Measurements from ENCODE around the gene COL23A1. TPM values are rescaled to one million over a fixed set of nuclear protein-coding genes. Genes with fewer than 3 reads are reported as not detected.

The COL23A1 gene
- total RNA-seq (2014; rRNA removed; shearing (Covaris generic)) = 21.7 and 27.1 TPM in 2 replicates

DNA sequence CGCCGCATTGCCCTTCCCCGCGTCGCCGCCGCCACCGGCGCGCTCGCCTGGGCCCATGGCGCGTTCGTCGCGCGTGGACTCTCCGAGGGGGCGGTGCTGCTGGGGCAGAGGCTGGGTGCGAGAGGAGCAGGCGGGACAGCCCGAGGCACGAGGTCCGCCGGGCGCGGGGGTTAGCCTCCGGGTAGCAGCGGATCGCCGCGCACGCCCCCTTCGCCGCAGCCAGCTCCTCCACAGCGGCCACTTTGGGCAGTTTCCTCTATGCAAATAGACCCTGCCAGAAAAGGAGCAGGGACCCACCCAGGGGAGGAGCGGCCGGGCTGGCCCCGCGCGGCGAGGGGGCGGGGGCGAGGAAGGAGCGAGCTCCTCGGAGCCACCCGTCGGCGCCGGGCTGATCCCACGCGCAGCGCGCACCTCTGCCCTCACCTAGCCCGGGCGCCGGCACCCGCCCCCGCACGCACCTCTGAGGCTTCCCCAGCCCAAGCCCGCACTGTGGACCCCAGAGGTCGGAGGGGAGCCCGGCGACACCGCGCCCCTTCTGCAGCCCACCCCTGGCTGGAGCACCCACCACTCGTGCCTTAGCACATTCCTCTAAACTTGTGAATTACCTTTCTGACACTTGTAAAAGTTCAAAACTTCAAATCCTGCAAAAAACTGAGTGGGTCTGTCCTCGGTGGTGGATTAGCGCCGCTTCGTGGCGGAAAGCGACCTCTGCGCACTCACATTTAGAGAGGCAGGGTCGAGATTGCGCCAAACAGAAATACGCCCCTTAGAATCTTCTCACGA, at the start of gene COL23A1:
Gene COL23A1 (minus strand): TSS at position 253 of the 783 bp plus-strand sequence.
- DNase-seq (ENCODE audit: low read depth) = peak; percentile 83

DNA sequence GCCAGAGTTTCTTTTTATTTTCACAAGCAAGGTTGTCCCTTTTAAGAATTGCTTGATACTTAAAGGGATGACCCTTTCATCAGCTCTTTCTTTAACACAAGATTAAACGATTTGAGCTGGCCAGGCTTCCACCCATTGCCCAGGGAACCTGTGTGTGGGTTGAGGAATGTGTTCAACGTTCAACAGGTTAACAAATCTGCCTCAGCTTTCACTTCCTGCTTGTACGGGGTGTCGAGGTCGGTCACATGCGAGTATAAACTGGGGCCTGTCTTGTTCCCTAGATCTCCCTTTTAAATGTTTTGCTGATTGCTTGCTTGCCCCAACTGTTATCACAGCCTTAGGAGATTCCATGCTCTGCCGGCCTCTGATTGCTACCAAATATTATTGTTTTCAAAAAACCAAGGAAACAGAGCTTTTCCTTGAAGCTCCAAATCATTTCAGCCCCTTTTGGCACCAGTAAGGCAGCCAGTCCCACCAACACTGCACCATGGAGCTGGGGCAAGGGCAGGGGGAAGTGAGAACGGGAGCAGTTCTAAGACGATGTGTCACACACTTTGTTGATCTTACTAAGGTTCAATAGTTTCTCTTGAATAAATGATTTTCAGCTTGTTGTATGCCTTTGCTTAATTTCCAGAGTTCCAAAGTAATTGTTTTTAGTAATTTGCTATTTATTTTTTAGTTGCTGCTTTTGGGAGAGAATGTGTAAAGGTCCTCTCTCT, 47.3 kb upstream of the COL23A1 start:
- no peak for DNase-seq (ENCODE audit: low read depth)

DNA sequence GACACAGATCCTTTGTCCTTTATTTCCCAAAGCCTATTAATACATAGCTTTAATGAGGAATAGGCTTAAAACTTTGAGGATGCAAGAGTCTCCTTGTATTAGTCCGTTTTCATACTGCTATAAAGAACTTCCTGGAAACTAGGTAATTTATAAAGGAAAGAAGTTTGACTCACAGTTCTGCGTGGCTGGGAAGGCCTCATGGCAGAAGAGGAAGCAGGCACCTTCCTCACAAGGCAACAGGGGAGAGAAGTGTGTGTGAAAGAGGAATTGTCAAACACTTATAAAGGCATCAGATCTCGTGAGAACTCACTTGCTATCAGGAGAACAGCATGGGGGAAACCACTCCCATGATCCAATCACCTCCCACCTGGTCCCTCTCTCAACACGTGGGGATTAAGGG, 42.1 kb upstream of the COL23A1 start:
- no peak for DNase-seq (ENCODE audit: low read depth)

DNA sequence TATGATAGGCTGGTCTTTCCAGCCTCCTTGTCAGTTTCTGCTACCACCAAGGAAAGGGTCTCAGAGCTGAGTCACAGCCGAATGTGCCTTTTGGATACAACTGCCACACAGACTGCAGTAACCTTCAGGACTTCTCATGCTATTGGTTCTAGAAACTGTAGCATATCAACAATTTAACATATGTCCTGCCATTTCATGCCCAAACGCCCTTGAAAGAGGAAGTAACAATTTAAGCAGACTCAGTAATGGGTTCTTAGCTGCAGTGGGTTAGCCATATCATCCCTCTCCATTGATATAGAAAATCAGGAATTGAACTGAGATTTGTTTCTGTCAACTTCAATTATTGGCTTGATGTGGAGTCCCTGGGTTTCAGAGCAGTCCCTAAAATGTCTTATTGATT, 40.8 kb upstream of the COL23A1 start:
- DNase-seq (ENCODE audit: low read depth) = no peak

DNA sequence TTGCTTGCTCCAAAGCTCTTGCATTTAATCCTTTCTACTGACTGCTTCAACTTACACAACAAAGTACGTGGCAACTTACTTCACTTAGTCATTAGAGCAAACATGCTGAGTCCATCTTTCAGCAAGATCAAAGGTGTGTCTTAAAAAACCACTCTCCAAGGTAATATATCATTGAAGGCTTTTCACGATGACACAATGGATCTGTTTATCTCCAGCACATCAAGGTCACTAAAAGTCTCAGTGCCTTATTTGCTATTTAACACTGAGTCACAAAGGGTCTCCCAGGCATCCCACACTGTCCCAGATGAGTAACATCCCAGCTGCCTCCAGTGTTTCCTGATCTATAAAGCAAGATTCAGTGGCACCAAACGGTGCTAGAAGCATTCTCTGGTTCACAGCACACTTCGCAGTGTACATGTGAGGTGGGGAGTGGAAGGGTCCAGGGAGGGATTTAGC, 40.3 kb upstream of the COL23A1 start:
- peak; percentile 55 for DNase-seq (ENCODE audit: low read depth)

DNA sequence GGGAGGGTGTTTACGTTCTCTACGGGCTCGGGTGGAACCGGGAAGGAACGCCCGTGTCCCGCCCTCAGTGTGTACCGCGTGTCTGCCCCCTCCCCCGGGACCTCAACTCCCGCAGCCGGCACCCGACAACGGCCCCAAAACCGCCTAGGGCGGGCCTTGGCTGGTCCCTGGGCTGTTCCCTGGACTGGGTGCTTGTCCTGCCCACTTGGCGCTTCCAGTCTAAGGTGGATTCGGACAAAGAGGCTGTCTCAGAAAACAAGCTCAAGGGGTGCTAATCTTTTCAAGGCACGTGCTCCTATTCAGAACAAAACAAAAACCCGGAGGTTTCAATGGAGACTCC, 37.0 kb upstream of the COL23A1 start:
- DNase-seq (ENCODE audit: low read depth) = no peak

DNA sequence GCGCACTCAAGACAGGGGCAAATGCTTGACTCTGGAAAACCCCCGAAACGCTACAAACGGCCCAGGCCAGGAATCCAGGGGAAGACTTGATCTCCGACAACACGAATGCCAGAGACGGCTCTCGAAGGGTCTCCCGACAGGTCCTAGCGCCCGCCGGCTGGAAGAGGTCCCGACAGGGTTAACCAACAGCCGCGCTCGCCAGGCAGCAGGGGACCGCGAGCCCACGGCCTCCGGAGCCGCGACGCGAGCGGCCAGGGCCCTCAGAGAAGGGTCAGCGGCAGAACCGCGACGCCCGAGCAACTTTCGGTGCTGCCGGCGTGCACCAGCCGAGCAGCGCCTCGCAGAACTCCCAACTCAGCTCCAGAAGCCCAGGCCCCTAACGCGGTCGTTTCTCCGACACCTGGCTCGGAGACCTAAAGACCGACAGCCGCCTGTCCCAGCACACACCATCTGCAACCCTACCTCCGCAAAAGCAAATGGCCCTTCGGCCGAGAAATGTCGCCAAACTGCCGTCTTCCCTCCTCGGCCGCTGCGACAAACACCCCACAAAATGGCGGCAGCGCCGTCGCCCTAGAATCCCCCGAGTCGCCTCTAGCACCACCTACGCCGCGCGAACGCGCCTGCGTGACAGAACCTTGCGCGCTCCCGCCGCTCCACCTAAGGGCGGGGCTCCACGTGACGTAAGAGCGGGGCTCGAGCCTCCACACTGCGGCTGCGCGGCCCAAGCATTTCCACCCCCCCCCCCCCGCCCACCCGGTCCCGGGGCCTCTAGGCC, 36.5 kb upstream of the COL23A1 start, which contains the start of gene CLK4:
Gene CLK4 (minus strand): TSS at position 567 of the 775 bp plus-strand sequence. CDS start 3,634 bp downstream, outside the sequence.
- peak; percentile 97 for DNase-seq (ENCODE audit: low read depth)

DNA sequence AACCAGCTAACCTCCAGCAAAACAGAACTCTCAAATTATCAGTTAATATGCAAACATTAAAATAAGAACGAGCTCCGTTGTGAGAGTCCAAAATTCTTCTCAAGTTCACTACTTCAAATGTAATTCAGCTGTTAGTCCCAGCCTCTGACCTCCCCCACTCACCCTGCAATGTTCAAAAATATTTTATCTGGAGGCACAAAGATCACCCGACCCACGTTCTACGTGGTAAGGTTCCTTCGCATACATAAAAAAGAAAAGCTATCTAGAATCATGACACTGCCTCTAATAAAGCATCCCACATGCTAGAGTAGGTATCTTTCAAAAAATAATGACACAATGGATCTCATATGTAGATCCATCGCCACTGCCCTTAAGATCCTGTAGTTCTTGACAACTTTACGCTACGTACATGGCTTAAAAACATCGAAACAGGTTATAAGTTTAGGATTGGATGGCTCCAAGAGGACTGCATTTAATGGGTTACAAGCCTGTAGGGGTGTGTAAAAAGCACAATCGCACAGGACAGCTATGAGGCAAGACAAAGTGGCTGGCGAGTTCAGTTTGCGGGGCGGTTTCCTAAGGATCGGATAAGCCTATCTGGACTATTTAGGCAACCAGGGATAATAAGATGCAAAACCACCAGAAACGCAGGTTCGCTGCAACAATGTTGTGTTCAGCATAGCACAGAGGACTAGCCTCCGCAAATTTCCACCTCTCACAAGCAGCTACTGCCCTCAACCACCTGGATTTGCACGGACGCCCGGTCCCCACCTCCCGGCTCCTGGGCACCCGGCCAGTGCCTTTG, 35.7 kb upstream of the COL23A1 start:
- no peak for DNase-seq (ENCODE audit: low read depth)

DNA sequence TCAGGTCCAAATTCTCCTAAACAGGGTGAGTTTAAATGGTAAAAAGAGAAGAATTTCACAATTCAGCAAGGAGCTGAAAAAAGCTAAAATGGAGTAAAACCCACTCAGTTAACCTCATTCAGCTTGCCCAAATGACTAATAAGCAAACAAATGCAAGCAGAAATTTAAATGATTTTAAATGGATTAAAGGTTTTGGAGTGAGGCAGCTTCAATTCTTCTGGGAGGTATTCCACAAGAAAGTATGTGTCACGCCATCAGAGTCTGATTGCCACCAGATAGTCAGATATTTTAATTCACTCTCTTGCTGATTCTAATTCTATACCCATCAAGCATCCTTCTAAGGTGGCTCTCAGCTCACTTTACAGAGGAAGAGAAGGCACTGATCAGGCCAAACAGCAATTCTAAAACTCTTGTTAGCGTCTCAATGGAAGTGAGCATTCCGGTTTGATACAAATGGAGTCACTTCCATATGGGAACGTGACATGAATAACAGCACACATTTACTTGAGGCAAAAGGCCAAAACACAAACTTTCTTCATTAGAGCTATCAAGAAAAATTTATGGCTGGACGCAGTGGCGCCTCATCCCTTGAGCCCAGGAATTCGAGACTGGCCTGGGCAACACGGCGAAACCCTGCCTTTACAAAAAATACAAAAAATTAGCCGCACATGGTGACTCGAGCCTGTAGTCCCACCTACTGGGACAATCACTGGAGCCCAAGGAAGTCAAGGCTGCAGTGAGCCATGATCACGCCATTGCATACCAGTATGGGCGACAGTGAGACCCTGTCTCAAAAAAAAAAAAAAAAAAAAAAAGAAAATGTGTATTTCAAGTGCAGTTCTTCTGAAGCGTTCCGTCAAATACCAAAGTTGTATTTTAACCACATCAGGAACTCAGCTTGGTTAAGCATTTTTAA, 34.7 kb upstream of the COL23A1 start:
- peak; percentile 48 for DNase-seq (ENCODE audit: low read depth)

DNA sequence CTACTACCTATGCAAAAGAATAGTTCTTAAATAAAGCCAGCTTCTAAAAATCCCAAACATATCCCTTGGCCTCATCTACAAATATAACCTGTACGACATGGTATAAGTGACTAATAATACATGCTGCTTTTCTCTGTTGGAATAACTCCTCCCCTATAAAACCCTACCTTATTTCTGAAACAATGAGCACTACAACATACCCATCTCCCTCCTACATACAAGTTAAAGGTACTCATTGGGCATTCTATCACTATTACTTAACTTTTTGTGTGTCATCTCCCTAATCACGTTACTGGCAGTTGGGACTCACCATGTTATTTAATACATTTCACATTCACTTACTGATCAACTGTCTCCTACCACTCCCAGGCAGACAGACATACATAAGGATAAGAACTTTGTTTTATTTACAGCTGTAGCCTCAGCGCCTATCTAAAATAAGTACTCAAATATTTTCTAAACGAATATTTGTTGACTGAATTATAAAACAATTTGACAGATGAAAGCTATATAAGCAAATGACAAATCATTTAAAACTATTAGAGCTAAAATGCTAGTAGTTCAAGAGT, 32.6 kb upstream of the COL23A1 start:
- DNase-seq (ENCODE audit: low read depth) = no peak

DNA sequence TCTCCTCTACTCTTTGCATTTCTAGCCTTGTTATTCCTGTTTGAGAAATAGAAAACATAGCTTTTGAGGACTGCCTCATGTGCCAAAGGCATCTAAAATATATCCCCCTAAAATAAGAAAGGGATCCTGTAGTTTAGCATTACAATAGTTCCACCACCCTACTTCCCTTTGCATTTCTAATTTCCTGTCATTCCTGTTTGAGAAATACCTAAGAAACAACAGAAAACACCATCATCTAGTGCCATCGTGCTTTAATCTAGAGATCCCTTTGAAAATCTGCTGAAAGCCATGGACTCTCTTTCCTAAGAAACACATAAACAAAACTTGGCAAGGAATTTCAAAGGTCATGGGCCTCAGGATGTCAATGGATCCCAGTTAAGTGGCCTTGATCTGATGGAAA, 29.2 kb upstream of the COL23A1 start:
- no peak for DNase-seq (ENCODE audit: low read depth)

DNA sequence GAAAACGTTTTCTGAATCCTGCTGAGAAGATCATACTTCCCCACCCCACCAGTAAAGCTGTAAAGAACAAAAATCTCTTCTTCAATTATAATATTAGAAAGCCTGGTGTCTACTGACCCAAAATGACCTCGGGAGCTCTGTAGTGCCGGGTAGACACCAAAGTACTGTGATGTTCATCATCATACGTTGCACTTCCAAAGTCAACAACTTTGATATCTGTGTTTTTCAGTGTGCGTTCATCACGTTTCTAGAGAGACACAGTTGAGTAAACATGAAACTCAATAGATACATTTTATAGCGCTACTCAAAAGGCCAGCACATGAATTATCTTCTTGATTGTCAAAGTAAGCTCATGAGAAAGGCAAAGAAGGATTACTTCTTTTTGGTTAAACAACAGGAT, 22.1 kb upstream of the COL23A1 start:
- no peak for DNase-seq (ENCODE audit: low read depth)

DNA sequence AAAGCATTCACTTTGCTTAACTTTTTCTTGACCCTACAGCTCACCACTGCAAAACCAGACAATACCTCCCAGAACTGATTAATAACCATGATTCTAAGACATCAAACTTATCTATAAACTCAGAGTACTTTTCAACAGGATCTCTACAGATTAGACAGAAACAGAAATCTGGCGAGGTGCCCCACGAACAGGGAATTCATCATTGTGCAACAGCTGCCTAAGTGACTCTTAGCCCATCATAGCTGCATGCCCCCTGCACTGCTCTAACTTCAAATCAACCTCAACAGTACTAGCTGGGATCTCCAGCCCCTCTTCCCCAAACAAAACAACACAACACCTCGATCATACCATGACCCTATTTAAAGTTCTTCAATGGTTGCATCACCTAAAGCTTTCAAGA, 16.1 kb upstream of the COL23A1 start:
- DNase-seq (ENCODE audit: low read depth) = no peak

DNA sequence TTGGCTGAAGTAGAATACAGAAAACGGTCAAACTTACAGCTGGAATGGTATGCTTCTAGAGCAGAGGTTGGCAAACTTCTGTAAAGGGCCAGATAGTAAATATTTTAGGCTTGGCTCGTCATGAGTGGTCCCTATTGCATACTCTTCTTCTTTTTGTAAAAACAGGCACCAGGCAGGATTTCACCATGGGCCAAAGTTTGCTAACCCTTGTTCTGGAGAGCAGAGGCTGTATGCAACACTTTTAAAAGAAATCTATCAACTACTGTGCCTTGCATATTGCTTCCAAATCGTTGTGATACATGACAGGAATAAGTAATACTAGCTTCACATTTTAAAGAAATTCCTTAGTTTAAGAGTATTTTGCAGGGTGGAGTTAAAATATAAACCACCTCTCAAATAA, 15.6 kb upstream of the COL23A1 start:
- no peak for DNase-seq (ENCODE audit: low read depth)

DNA sequence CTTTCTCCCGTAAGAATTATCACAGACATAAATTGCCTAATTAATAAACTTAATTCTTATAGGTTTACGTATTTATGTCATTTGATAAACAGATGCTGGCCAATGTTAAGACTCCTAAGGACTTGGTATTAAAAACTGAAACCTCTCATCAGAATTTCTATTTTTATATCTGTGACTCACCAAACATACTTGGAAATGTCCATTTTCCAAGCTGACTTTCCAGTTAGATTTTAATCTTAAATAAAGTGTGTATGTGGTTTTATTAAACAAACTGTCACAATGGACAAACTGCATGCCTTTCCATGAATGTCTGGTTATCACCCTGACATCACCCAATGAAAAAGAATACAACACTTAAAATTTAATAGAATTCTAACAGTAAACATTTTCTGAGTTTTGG, 12.6 kb upstream of the COL23A1 start:
- no peak for DNase-seq (ENCODE audit: low read depth)

DNA sequence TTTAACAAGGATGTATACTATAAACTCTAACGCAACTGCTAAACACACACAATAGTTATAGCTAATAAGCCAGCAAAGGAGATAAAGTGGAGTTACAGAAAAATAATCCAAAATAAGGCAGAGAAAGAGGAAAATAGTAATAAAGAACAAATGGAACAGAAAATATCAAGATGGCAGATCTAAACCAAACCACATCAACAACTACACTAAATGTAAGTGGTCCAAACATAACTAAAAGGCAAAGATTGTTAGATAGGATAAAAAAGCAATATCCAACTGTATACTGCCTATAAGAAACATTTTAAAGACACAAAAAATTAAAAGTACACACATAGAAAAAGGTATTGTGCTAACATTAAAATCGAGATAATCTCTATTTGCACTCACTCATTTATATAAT, 5.6 kb upstream of the COL23A1 start:
- no peak for DNase-seq (ENCODE audit: low read depth)

DNA sequence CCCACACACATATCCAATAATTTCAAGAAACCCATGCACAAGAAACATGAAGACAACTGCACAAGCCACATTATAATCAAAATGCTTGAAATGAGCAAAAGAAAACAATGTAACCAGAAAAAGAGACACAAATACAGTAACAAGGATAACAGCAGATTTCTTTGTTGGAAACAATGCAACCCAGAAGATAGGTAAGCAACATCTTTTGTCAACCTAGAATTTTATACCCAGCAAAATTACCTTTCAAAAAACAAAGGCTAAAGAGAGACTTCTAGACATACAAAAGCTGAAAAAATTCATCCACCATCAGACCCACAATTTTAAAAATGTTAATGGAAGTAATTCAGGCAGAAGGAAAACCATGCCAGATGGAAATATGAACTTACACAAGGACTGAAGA, 5.0 kb upstream of the COL23A1 start:
- no peak for DNase-seq (ENCODE audit: low read depth)

DNA sequence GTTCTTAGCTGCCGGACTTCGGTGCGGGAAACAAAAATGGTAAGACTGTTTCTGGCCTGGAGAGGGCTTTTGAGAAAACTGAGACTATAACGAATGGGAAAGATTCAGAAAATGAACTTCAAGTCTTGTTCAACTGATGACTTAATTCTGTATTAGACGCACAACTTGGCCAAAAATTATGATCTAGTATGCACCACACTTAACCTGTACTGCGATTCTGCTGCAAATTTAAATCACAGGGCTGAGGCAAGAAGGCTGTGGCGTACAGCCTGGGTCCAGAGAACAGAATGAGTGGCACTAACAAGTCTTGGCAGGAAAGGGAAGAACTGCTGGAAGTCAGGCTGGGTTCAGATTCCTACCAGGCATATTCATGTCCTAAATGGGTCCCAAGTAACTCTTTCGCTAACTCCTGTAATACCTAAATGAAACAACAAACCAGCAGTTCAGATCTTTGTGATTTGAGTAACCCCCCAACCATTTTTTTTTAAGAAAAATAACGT, 781 bp upstream of the COL23A1 start:
- DNase-seq (ENCODE audit: low read depth) = no peak

DNA sequence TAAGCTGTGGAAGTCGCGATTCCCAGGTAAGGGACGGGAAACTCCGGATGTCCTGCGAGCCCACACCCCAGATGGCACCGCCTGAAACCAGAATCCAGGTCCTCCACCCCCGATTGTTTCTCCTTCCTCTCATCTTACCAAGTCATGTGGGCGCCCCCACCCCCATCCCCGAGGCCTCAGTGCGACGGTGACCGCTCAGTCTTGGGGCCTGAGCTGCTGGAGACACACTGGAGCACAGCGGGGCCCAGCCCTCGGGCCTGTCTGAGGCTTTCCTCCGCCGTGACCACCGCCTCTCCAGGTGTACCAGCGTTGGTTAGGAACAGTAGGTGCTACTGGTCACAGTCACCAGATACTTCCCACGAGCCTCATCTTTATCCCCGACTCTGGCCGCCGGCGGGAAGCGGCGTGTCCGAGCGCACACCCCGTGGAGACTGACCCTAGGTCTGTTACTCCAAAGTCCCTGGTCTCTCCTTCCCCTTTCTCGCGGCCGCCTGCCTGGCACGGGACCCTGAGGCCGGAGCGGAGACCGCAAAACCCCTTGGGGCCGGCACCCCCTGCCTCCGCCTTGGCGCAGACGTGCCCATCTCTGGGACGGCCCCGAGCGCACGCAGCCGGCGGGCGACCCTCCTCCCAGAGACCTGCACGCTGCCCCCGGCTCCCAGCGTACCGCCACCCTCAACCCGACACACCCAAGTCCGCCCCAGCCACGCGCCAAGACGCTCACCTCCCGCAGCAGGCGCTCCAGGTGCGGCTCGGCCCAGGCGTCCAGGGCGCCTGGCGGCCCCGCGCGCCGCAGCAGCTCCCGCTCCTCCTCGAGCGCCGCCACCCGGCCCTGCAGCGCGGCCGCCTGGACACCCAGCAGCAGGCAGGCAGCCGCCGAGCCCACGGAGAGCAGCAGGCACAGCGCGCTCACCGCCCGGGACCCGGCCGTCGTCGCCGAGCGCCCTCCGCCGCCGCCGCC, 733 bp downstream of the COL23A1 start:
- DNase-seq (ENCODE audit: low read depth) = peak; percentile 75

Measured in Daoy (cell line).